Activated CD4-positive, alpha-beta T cell treated with anti-CD3 and anti-CD28 coated beads for 4 hours (primary cell): Measurements from ENCODE around the gene DNASE2.
A peak's percentile ranks its signal among the peaks of the same experiment; 100 is the strongest.
"Not testable (repeated sequence)": the region's sequence is repeated elsewhere in the genome, so short reads cannot be mapped to it uniquely, and the experiment has no call there.

Experiments
- DNase-seq, 2 donors: peaks; one replicate each; pipeline ENCODE4 v3.0.0-alpha.2; 2020

Gene DNASE2

DNA sequence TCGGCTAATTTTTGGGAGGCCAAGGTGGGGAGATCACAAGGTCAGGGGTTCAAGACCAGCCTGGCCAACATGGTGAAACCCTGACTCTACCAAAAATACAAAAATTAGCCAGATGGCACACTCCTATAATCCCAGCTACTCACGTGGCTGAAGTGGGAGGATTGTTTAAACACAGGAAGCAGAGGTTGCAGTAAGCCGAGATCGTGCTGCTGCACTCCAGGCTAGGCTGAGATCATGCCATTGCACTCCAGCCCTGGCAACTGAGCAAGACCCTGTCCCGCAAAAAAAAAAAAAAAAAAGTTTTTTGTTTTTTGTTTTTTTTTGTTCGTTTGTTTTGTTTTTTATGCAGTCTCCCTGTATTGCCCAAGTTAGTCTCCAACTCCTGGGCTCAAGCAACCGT lies 21.7 kb downstream of the DNASE2 start:
- DNase-seq = no peak

GRCh38 chr19:12858041-12858928 lies 23.0 kb downstream of the DNASE2 start:
- no peak for DNase-seq

DNA sequence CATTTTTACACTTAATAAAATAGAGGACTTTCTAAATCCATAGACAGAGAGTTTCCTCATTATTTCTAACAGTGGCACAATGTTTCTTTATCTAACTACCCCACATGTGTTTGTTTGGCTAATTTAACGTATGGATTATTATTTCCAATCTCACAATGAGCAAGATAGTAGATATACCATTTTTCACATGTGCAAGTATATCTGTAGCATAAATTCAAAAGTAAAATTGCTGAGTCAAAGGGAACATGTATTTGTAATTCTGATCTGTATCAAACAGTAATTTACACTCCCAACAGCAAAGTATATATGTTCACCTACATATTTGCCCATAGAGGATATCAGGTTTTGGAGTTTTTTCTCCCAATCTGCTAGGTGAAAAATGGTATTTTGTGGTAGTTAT lies 24.6 kb downstream of the DNASE2 start:
- DNase-seq = no peak

DNA sequence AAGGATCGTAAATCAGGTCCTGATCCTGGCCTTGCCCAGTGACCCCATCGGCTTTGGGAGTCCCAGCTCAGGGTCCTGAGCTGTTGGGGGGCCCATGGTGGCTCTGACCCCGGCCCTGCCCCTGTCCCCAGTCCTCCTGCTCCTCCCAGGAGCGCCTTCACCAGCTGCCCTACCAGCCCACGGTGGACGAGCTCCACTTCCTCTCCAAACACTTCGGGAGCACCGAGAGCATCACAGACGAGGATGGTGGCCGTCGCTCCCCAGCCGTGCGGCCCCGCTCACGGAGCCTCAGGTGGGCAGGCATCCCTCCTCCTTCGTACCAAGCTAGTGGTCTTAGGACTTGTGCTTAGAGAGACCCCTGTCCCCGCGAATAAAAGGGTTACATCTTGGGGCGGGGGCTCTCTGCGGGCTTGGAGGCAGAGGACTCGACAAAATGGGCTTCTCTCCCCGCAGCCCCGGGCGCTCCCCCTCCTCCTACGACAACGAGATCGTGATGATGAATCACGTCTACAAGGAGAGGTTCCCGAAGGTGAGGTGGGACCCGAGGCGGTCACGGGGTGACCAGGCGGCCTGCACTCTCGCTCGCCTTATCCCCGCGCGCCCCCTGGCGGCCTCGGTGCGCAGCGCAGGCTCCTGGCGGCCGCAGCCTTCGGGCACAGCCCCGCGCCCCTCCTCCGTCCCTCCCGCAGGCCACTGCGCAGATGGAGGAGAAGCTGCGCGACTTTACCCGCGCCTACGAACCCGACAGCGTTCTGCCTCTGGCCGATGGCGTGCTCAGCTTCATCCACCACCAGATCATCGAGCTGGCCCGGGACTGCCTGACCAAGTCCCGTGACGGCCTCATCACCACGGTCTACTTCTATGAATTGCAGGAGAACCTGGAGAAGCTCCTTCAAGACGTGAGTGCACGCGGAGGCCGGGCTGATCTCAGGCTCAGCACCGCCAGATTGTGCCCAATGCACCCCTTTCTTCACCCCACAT lies 33.8 kb downstream of the DNASE2 start:
- peak; percentile 78 to 83 for DNase-seq

- DNase-seq = not testable (repeated sequence)
These were observed 34.6 kb downstream of the DNASE2 start for GRCh38 chr19:12846613-12847012.

- no peak for DNase-seq
These were observed 37.1 kb downstream of the DNASE2 start for GRCh38 chr19:12843999-12844732.

- no peak for DNase-seq
These were observed 37.9 kb downstream of the DNASE2 start for GRCh38 chr19:12843328-12843727.

DNA sequence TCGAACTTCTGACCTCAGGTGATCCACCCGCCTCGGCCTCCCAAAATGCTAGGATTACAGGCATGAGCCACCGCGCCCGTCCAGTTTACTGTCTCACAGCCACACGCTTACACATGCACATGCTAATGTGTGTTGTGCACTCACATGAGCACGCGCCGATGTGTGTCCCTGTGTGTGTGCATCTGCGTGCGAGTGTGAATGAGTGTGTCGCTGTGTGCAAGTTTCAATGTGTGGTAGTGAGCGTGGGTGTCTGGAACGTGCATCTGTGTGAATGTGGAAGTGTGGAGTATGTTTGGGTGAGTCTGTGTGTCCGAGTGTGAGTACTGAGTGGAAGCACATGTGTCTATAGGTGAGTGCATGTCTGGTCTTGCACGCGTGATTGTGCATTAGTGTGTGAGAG lies 38.7 kb downstream of the DNASE2 start:
- no peak for DNase-seq

- no peak for DNase-seq
These were observed 40.2 kb downstream of the DNASE2 start for GRCh38 chr19:12841094-12841493.

- DNase-seq = no peak
These were observed 40.9 kb downstream of the DNASE2 start for GRCh38 chr19:12840091-12841079.

GRCh38 chr19:12838886-12839756 lies 42.1 kb downstream of the DNASE2 start:
- no peak for DNase-seq

DNA sequence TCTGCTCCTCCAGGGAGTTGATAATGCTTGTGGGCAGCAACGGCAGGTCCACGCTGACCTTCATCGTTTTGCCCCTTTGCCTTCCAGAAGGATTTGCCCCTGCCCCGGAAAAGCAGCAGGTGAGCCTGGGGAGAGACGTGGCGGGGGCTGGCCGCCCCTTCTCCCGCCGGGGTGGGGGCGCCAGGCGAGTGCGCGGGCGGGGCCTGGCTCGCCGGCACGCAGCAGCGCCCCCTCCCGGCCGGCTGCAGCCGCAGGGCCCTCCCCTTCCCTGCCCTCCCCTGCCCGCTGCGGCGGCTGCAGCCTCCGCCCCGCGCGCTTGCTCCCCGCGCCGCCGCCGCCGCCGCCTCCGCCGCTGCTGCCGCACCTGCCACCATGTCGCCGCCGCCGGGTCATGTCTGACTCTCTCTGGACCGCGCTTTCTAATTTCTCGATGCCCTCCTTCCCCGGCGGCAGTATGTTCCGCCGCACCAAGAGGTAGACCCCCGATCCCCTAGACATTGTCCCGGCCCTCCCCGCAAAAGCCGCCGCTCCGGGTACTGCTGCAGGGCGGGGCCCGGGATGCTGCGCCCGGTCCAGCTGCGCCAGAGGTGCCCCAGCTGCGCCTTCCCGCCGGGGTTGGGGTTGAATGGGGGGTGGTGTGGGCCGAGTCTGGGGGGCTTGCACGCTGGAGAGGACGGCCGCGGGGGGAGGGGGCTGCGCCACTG lies 42.9 kb downstream of the DNASE2 start, which contains the start of gene MAST1:
Gene MAST1, plus strand, starts transcription at position 334 of the 704 bp plus-strand sequence. Its CDS starts 58 bp downstream, at position 392.
- no peak for DNase-seq

GRCh38 chr19:12837225-12837624 lies 44.0 kb downstream of the DNASE2 start:
- DNase-seq = no peak

GRCh38 chr19:12836529-12836863 lies 44.8 kb downstream of the DNASE2 start:
- DNase-seq = no peak

DNA sequence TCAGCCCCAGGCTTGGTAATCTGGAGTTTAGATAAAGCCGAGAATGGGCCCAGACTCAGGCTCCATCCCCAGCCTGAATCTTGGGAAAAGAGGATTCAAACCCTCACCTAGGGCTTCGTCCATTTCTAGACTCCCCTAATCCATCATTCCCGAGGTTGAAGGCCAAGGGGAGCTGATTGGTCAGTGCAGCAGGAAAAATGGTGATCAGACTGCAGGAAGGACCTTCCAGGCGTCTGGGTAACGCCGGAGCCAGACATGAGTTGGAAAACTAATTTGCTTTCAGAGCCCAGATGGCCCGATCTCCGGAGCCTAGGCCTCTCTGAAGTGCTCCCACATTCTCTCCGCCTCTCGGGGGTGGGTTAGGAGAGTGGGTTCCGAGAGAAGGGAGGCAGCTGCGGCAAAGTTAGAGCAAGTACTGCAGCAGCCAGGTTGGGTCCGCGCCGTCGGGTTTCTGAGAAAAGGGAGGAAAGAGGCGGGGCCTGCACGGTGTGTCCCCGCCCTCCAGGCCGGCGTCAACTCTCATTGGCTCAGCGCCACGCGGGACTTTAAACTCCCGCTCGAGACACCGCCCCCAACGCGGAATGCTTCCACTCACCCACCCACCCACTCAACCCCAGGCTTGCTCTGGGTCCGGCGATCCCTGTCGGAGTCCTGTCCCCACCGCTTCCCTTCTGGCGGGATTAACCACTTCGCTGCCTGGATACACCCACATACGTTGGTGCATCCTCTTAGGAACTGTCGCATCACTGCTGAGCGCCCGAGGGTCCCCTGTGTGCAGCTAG lies 46.1 kb downstream of the DNASE2 start:
- no peak for DNase-seq

- no peak for DNase-seq
These were observed 46.7 kb downstream of the DNASE2 start, which contains the start of gene RTBDN for GRCh38 chr19:12834566-12834943. Gene RTBDN (minus strand): TSS chr19:12834579. CDS start chr19:12829979, 4,600 bp downstream.

DNA sequence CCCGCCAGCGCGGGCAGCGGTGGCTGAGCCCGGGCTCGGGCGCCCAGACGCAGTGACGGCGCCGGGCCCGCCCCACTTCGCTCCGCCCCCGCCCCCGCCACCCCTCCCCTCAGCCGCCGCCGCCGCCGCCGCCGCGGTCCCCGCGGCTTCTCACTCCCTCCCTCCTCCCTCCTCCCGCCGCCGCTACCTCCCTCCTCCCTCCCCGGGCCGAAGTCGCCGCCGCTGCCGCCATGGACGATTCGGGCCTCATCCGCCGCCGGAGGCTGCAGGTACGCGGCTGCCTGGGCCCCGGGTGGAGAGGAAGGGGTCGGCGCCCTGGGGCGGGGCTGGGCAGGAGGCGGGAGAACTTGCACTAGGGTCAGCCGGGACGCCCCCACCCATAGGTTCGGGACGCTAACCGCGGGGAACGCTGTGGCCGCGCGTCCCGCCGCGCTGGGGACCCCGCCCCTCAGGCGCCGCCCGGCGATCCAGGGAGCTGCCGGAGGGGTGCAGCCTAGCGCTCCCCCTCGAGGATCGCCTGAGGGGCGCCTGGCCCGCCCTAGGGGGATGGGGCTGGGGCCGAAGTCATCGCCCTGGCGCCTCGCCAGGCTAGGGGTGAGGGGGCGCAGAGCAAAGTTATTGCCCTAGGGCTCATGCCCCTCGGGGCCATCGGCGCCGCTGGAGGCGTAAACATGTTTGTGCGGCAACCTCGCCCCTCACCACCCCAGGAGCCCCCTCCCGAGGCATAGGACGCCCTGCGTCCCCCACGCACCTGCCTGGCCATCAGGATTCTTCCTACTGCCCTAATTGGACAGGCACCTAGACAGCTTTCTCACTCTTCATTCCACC lies 47.3 kb downstream of the DNASE2 start:
- peak; percentile 28 to 46 for DNase-seq

DNA sequence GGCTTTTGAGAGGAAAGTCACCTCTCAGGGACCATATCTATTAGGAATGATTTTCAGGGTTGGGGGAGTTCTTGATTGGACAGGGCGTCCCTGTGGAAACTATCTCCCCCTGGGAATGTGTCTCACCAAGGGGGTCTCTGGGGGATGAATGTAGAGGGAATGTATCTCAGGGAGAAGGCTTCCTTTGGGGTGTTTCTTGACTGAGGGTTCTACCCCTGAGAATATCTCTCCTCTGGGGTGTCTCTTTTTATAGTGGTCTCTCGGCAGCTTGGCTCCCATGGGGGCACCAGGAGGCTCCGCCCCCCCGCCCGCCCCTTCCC lies 47.9 kb downstream of the DNASE2 start:
- no peak for DNase-seq
